Type B pancreatic cell (in vitro differentiated cells): ENCODE results near the gene COA1. TPM values are rescaled to one million over a fixed set of nuclear protein-coding genes. Genes with fewer than 3 reads are reported as not detected.

Source experiments
- DNase-seq: peaks from one replicate; pipeline ENCODE4 v3.0.0; 2021; ENCODE audit warnings: mixed read lengths; ENCODE audit not compliant: unreplicated experiment; ENCODE audit errors: extremely low spot score
- H3K27ac Mint-ChIP-seq: 2 replicates; pipeline ENCODE4 v1.8.0; 2021; ENCODE audit warnings: mild to moderate bottlenecking, mixed read lengths
- H3K27me3 Mint-ChIP-seq: 2 replicates; pipeline ENCODE4 v1.8.0; 2021; ENCODE audit warnings: mixed read lengths
- H3K36me3 Mint-ChIP-seq: 2 replicates; pipeline ENCODE4 v1.8.0; 2021; ENCODE audit warnings: mixed read lengths
- H3K4me1 Mint-ChIP-seq: one replicate; pipeline ENCODE4 v1.8.0; 2021; ENCODE audit warnings: mixed read lengths; ENCODE audit not compliant: unreplicated experiment
- H3K4me3 Mint-ChIP-seq: 2 replicates; pipeline ENCODE4 v1.8.0; 2021; ENCODE audit warnings: mild to moderate bottlenecking, mixed read lengths
- H3K9me3 Mint-ChIP-seq: 2 replicates; pipeline ENCODE4 v1.8.0; 2021; ENCODE audit warnings: mixed read lengths
- CTCF ChIP-seq: fragments of 200-600 bp; sonication (generic); conservative IDR thresholded peaks from 2 replicates; pipeline ENCODE4 v1.5.0; 2021; ENCODE audit warnings: antibody characterized with exemption, mild to moderate bottlenecking
- total RNA-seq: library from RNA; stranded (reverse); gene quantifications from 2 replicates; pipeline ENCODE4 v1.2.1, GENCODE V29; 2021; ENCODE audit warnings: low replicate concordance

COA1 gene
- total RNA-seq, 1 donor from 2014 or later, result 75.3 TPM

DNA sequence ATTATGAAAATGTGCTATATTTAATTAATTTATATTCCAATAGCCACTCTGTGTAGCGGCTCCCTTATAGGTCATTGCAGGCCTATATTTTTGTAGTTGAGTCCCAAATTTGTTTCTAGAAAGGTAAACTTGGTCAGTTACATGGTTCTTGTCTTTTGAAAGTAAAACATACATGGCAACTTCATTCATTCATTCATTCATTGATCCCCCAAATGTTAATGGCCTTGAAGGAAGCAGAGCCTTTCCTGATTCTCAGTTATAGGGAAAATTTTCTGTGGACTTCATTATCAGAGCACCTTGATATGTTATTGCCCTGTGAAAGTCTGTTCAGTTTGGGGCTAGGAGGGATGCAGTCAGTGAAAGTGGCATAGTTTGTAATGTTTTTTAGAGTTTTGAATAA, 32.1 kb upstream of the COA1 start:
- no peak for DNase-seq
- Mint-ChIP-seq H3K27me3 (peaks cover 28% of the 10 kb centered on the region), H3K9me3 (no peaks in the 10 kb centered on the region), H3K4me3 (no peak overlapping the region), H3K36me3 (no peaks in the 10 kb centered on the region), H3K27ac (no peak overlapping the region), H3K4me1 (peaks cover 20% of the 10 kb centered on the region)
- no peak for TF ChIP-seq CTCF

GRCh38 chr7:43760861-43761260, 31.5 kb upstream of the COA1 start:
- no peak overlapping the region for H3K27ac Mint-ChIP-seq
- no peaks in the 10 kb centered on the region for H3K36me3 Mint-ChIP-seq
- no peak overlapping the region for H3K4me3 Mint-ChIP-seq
- H3K27me3 Mint-ChIP-seq, result peaks cover 32% of the 10 kb centered on the region
- no peaks in the 10 kb centered on the region for H3K9me3 Mint-ChIP-seq
- no peak for TF ChIP-seq CTCF
- H3K4me1 Mint-ChIP-seq, result peaks cover 20% of the 10 kb centered on the region
- no peak for DNase-seq

GRCh38 chr7:43758822-43759683, 29.7 kb upstream of the COA1 start:
- Mint-ChIP-seq H3K27ac (peak overlapping the region; percentile 35), H3K4me3 (peak overlapping the region; percentile 88), H3K4me1 (peaks cover 11% of the 10 kb centered on the region)

GRCh38 chr7:43758029-43758821, 28.9 kb upstream of the COA1 start, which contains the start of gene BLVRA:
Gene BLVRA, plus strand, starts transcription at chr7:43758680. Its CDS starts 12,479 bp downstream, at chr7:43771159.
- peak; percentile 80 for DNase-seq
- Mint-ChIP-seq H3K9me3 (no peaks in the 10 kb centered on the region), H3K27ac (peak within 1 kb of the TSS; percentile 65), H3K4me1 (peaks cover 5% of the 10 kb centered on the region), H3K36me3 (no peaks in the 10 kb centered on the region), H3K4me3 (peak within 1 kb of the TSS; percentile 88), H3K27me3 (peaks cover 38% of the 10 kb centered on the region)
- peak; percentile 4 for TF ChIP-seq CTCF

More at GRCh38 chr7:43758822-43759683, 29.7 kb upstream of the COA1 start:
- Mint-ChIP-seq H3K36me3 (no peaks in the 10 kb centered on the region), H3K9me3 (no peaks in the 10 kb centered on the region), H3K27me3 (peaks cover 32% of the 10 kb centered on the region)
- DNase-seq, result peak; percentile 76
- TF ChIP-seq CTCF, result peak; percentile 12

DNA sequence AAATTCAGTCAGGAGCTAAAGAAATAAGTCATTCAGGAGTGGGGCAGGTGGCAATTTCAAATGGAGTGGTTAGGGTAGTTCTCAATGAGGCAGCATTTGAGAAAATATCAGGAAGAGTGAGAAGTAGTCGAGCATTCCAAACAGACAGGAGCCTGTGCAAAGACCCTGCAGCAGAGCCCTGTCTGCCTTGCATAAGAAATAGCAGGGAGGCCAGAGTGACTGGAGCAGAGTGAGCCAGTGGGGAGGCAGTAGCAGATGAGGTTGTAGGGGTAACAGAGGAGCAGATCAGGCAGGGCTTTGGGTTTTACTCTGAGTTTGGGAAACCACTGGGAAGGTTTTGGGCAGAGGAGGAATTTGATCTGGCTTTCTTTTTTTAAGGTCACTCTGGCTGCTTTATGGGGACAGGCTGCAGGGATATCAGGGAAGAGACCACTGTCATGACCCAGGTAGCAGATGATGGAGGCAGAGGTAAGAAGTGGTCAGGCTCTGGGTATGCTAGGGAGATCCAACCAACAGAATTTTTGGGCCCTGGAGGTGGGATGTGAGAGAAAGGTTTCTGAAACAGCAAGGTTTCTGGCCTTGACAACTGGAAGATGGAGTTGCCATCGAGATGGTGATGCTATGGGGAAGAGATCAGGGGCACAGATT, 27.9 kb upstream of the COA1 start:
- no peaks in the 10 kb centered on the region for H3K36me3 Mint-ChIP-seq
- peaks cover 45% of the 10 kb centered on the region for H3K27me3 Mint-ChIP-seq
- peak overlapping the region; percentile 65 for H3K27ac Mint-ChIP-seq
- peak overlapping the region; percentile 75 for H3K4me3 Mint-ChIP-seq
- TF ChIP-seq CTCF, result no peak
- H3K9me3 Mint-ChIP-seq, result no peaks in the 10 kb centered on the region
- no peak for DNase-seq
- H3K4me1 Mint-ChIP-seq, result no peaks in the 10 kb centered on the region
